Ammon's horn (tissue), 1 donor: ENCODE results near the gene EFCAB7.
"Not testable (repeated sequence)": the region's sequence is repeated elsewhere in the genome, so short reads cannot be mapped to it uniquely, and the experiment has no call there.

Experiments used
- DNase-seq: peaks from one replicate; pipeline ENCODE4 v3.0.0-alpha.2; 2016; ENCODE audit warnings: low spot score

EFCAB7 gene

GRCh38 chr1:63555480-63555879, 32.2 kb downstream of the EFCAB7 start:
- no peak for DNase-seq

- DNase-seq: no peak
Observed at GRCh38 chr1:63557365-63557987, 34.2 kb downstream of the EFCAB7 start.

DNA sequence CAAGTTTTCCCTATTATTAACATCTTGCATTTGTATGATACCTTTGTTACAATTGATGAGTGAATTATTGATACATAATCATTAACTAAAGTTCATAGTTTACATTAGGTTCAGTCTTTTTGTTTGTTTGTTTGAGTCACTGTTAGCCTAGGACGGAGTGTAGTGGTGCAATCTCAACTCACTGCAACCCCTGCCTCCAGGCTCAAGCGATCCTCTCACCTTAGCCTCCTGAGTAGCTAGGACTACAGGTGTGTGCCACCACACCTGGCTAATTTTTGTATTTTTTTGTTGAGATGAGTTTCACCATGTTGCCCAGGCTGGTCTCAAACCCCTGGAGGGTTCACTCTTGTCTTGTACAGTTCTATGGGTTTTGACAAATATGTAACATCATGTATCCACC, 36.0 kb downstream of the EFCAB7 start:
- DNase-seq: no peak

DNA sequence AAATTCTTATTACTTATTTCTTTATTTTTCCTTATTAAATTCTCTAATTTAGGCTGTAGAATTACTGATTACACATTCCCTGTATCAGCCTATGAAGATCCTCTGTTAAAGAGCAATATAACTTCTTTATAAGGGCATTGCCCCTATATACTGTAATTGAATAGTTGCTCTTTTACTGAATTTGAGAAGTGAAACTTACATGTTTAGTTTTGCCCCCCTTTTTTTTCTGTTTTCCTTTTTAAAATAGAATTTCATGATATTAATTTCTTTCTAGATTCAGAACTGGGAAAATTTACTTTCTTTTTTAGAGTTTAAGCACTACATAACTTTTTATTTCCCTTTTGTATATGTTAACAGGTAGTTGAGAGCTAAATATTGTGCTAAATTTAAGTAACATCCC, 40.4 kb downstream of the EFCAB7 start:
- DNase-seq: no peak

DNA sequence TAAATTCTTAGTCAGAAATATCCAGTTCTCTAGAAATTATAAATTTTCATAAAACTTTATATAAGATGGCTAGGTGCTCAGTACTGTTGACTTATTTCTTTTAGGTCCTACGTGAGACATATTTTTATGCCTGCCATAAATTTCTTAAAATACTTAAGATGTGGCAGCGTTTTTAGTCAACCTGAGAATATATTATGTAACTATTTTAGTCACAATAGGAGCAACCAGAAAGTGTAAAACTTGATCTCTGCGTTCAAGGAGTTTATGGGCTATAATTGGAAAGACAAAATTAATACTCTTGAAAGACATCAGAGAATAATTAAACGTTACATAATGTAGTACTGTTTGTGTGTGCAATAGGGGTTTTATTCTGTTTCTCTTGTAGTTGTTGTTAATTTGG, 45.7 kb downstream of the EFCAB7 start:
- no peak for DNase-seq

DNA sequence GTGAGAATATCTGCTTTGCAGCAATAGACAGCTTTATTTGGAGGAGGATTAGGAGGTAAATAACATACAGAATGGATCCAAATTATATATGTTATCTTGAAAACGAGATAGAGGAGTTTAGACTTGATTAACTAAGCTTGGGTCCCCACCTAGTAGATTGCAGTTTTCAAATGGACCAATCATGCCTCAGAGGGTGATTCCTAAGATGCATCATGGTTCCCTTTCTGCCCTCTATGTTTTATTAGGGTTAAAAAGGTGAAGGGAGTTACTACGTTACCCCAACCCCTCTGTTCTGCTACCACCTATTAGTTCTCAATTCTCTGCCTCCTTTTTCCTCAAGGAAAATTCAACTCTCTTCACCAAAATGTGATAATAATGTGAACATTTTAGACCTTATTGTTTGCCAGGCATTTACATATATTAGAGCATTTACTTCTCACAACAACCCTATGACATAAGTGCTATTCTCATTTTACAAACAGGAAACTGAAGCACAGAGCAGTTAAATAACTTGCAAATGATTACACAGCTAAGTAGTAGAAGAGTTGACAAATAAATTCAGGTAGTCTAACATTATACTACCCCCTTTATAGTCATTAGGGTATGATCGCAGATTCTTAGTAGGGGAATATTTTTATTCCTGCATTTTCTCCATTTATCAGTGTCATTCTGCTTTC, 46.5 kb downstream of the EFCAB7 start:
- no peak for DNase-seq

DNA sequence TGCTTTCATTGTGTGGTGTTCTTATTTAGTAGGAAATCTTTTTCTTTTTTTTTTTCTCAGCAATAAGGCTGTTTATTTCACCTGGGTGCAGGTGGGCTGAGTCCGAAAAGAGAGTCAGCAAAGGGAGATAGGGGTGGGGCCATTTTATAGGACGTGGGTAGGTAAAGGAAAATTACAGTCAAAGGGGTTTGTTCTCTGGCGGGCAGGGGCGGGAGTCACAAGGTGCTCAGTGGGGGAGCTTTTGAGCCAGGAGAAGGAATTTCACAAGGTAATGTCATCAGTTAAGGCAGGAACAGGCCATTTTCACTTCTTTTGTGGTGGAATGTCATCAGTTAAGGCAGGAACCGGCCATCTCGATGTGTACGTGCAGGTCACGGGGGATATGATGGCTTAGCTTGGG, 49.4 kb downstream of the EFCAB7 start:
- not testable (repeated sequence) for DNase-seq

- DNase-seq: not testable (repeated sequence)
Observed at GRCh38 chr1:63574203-63574796, 51.0 kb downstream of the EFCAB7 start.

DNA sequence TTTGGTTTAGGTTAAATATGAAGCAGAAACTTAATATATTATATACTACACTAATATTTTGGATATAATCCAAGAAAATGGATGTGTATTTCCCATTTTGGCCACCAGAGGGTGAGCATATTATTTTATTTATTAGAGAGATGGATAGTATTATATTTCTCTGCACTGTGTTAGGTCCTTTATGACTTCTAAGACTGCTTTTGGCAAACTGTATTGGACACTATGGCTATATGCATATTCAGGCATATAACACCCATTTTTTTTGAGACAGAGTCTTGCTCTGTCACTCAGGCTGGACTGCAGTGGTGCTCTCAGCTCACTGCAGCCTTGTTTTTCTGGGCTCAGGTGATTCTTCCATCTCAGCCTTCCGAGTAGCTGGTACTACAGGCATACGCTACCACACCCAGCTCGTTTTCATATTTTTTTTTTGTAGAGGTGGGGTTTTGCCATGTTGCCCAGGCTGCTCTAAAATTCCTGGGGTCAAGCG, 52.1 kb downstream of the EFCAB7 start:
- DNase-seq: no peak

- not testable (repeated sequence) for DNase-seq
Observed at GRCh38 chr1:63586326-63586725, 63.0 kb downstream of the EFCAB7 start.

- no peak for DNase-seq
Observed at GRCh38 chr1:63590166-63590560, 66.8 kb downstream of the EFCAB7 start.

GRCh38 chr1:63592536-63593302, 69.4 kb downstream of the EFCAB7 start:
- peak; percentile 36 for DNase-seq

GRCh38 chr1:63593303-63593885, 70.1 kb downstream of the EFCAB7 start, which contains the start of gene PGM1:
PGM1 (plus strand) TSS chr1:63593411; CDS start chr1:63593489, 78 bp downstream.
- DNase-seq: peak; percentile 82

- peak; percentile 56 for DNase-seq
Observed at GRCh38 chr1:63593886-63594605, 70.7 kb downstream of the EFCAB7 start.

- no peak for DNase-seq
Observed at GRCh38 chr1:63595435-63595834, 72.1 kb downstream of the EFCAB7 start.

DNA sequence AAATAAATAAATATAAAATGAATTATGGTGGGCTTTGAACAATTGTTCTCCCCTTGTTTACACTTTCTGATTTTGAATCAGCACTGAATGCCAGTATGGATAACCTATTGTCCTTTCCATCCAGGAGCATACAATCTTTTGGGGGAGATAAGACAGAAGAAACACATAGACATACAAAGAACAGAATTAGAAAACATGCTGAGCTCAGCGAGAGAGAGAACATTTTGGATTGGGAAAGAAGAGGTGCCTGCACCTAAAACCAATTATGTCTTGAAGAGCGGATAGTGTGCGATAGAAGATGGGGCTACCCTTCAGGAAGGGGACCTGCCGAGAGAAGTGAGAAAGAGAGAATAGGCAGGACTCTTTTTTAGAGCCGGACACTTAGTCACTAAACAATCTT, 76.5 kb downstream of the EFCAB7 start:
- no peak for DNase-seq

DNA sequence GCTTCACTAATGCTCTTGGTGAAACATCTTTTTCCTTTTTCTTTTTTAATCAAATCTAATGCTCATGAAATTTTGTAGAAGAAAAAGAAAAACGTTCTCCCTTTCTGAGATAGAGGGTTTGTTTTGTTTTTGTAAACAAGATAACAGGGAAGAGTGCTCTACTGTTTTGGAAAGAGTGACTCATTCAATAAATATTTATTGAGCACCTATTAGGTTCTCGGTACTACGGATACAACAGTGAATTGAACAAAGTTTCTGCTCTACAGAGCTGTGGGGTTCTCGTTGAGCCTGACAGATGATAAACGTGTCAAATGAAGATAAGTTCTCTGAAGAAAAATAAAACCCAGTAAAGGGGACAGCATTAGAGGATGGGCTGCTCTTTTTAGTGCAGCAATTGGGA, 76.9 kb downstream of the EFCAB7 start:
- DNase-seq: no peak

- DNase-seq: no peak
Observed at GRCh38 chr1:63601061-63601460, 77.7 kb downstream of the EFCAB7 start.

DNA sequence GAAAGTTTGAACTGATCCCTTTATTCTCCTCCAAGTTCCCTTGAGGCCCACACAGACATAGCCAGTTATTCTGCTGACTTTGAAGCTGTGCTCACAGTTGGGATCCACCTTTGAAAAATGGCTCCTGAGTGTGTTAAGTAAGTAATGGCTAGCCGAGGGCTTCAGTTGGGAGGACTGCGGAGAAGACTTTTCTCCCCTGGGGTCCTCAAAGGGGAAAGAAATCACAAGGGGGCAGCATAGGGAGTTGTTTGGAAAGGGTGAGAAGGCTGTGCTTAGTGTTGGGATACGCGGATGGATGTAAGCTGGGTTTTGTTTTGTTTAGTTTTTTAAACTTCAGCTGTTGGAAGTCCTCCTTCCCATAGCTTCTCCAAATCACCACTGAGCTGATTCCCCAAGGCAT, 78.1 kb downstream of the EFCAB7 start:
- no peak for DNase-seq

- no peak for DNase-seq
Observed at GRCh38 chr1:63601912-63602311, 78.6 kb downstream of the EFCAB7 start.

GRCh38 chr1:63602629-63603028, 79.3 kb downstream of the EFCAB7 start:
- DNase-seq: no peak
